Measurements from ENCODE around the gene ANGPTL8. TPM values are rescaled to one million over a fixed set of nuclear protein-coding genes. Genes with fewer than 3 reads are reported as not detected.

The ANGPTL8 gene
- total RNA-seq, 1 experiment from 2014 or later = not detected

GRCh38 chr19:11203194-11204075, 36.0 kb upstream of the ANGPTL8 start:
- peak; percentile 96 for DNase-seq (ENCODE audit: low spot score)

GRCh38 chr19:11204076-11204602, 35.3 kb upstream of the ANGPTL8 start:
- DNase-seq (ENCODE audit: low spot score) = no peak

GRCh38 chr19:11204943-11205349, 34.5 kb upstream of the ANGPTL8 start:
- peak; percentile 49 for DNase-seq (ENCODE audit: low spot score)

GRCh38 chr19:11205939-11206570, 33.4 kb upstream of the ANGPTL8 start:
- DNase-seq (ENCODE audit: low spot score) = no peak

- DNase-seq (ENCODE audit: low spot score) = no peak
These were observed 30.6 kb upstream of the ANGPTL8 start for GRCh38 chr19:11208561-11209471.

DNA sequence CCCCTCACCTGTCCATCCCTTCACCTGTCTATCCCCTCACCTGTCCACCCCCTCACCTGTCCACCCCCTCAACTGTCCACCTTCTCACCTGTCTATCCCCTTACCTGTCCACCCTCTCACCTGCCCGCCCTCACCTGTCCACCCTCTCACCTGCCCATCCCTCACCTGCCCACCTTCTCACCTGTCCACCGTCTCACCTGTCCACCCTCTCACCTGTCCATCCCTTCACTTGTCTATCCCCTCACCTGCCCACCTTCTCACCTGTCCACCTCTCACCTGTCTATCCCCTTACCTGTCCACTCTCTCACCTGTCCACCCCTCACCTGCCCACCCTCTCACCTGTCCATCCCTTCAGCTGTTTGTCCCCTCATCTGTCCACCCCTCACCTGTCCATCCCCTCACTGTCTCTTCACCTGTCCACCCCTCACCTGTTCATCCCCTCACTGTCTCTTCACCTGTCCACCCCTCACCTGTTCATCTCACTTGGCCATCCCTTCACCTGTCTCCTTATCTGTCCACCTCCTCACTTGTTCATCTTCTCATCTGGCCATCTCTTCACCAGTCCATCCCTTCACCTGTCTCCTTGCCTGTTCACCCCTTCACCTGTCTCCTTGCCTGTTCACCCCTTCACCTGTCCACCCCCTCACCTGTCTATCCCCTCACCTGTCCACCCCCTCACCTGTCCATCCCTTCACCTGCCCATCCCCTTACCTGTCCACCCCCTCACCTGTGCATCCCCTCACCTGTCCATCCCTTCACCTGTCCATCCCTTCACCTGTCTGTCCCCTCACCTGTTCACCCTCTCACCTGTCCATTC, 29.4 kb upstream of the ANGPTL8 start:
- no peak for DNase-seq (ENCODE audit: low spot score)

DNA sequence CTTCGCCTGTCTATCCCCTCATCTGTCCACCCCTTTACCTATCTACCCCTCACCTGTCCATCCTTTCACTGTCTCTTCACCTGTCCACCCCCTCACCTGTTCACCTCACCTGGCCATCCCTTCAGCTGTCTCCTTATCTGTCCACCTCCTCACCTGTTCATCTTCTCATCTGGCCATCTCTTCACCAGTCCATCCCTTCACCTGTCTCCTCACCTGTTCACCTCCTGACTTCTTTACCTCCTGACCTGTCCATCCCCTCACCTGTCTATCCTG, 28.8 kb upstream of the ANGPTL8 start:
- DNase-seq (ENCODE audit: low spot score) = no peak

DNA sequence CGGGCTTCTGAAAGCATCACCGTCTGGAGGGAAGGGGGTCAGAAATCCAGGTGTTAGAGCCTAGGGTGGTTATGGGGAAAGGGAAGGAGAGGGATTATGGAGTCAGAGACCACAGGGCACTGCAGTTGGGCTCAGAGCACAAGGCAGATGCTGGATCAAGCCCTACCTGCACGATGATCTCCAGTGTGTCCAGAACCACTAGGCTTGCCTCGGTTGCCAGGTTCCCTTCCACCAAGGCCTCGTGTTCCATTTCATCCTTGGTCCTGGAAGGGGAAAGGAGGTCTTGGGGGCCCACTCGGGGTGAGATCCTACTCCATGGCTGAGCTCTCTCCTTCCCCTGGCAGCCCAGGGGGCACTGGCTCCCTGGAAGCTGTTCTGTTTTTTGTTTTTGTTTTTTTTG, 25.0 kb upstream of the ANGPTL8 start:
- DNase-seq (ENCODE audit: low spot score) = no peak

- no peak for DNase-seq (ENCODE audit: low spot score)
These were observed 18.3 kb upstream of the ANGPTL8 start for GRCh38 chr19:11221082-11221598.

DNA sequence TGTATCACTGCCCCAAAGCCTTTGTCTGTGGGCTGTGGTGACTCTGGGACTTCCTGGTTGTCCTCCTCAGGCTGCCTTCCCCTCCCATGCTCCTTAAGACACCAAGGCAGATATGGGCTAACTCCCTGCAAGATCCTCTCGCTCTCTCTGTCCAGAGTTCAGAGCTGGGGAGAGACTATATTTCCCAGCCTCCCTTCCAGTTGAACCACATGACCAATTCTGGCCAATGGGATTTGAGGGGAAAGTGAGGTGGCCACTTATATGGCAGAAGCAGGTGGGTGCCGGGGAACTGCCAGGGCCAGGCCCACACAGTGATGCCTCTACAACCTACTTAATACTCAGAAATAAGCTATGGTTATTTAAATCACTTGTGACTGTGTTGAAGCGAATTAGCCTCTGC, 16.2 kb upstream of the ANGPTL8 start:
- DNase-seq (ENCODE audit: low spot score) = no peak

- DNase-seq (ENCODE audit: low spot score) = no peak
These were observed 15.0 kb upstream of the ANGPTL8 start for GRCh38 chr19:11224429-11224828.

- no peak for DNase-seq (ENCODE audit: low spot score)
These were observed 14.2 kb upstream of the ANGPTL8 start for GRCh38 chr19:11225172-11225571.

DNA sequence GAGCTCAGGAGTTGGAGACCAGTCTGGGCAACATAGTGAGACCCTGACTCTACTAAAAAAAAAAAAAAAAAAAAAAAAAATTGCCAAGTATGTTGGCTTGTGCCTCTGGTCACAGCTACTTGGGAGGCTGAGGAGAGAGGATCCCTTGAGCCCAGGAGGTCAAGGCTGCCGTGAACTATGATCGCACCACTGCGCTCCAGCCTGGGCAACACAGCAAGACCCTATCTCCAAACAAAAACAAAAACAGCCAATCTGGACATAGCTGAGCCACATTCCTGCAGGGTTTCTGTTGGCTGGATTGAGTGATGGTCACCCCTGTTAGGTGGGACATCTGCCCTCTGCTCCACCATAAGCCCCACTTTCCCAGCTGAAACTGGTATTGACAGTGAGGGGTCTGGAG, 13.6 kb upstream of the ANGPTL8 start:
- DNase-seq (ENCODE audit: low spot score) = no peak

DNA sequence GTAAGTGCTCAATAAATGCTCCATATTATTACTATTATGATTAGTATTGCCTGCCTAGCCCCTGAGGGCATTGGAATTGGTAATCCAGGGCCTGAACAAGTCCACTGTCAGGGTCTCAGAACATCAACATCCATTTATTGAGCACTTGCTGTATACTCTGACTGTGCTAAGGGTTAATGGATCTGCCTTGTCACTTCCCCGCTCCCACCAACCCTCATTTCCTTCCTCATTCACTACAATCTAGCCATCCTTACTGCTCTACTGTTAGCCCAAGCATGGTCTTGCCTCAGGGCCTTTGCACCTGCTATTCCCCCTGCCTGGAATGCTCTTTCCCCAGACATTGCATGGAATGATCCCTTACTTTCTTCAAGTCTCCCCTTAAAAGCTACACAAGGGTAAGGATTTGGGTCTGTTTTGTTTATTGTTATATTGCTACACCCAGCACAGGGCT, 12.7 kb upstream of the ANGPTL8 start:
- DNase-seq (ENCODE audit: low spot score) = no peak

GRCh38 chr19:11227195-11227886, 12.1 kb upstream of the ANGPTL8 start:
- DNase-seq (ENCODE audit: low spot score) = peak; percentile 37

- no peak for DNase-seq (ENCODE audit: low spot score)
These were observed 8.6 kb upstream of the ANGPTL8 start for GRCh38 chr19:11230621-11231386.

DNA sequence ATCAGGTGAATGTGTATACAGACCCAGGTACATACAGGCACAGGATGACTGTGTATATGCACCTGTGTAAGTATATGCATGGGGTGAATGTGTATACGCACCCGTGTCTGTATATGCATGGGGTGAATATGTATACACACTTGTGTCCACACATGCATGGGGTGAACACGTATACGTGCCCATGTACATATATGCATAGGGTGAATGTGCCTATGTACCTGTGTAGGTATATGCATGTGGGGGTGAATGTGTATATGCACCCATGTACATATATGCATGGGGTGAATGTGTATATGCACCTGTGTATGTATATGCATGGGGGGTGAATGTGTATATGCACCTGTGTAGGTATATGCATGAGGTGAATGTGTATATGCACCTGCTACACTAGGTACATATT, 6.9 kb upstream of the ANGPTL8 start:
- DNase-seq (ENCODE audit: low spot score) = no peak

GRCh38 chr19:11233073-11233472, 6.3 kb upstream of the ANGPTL8 start:
- DNase-seq (ENCODE audit: low spot score) = no peak

- DNase-seq (ENCODE audit: low spot score) = no peak
These were observed 4.8 kb upstream of the ANGPTL8 start for GRCh38 chr19:11234486-11235075.
